ENCODE data around the gene ZFAND2A. TPM values are rescaled to one million over a fixed set of nuclear protein-coding genes. Genes with fewer than 3 reads are reported as not detected.

Gene ZFAND2A
- total RNA-seq, 1 experiment from 2014 or later = 23.5 TPM

- in situ Hi-C loops (cut with HindIII; ENCODE audit: low pct_unique_long_range_greater_than_20kb, low sequenced_read_pairs) = no loop called here
These were observed 55.3 kb downstream of the ZFAND2A start for GRCh38 chr7:1104516-1105179.

GRCh38 chr7:1103789-1104515 is 56.0 kb downstream of the ZFAND2A start:
- in situ Hi-C loops (cut with HindIII; ENCODE audit: low pct_unique_long_range_greater_than_20kb, low sequenced_read_pairs) = no loop called here
- no peak for DNase-seq (ENCODE audit: low read depth, low spot score)

More at GRCh38 chr7:1104516-1105179, 55.3 kb downstream of the ZFAND2A start:
- DNase-seq (ENCODE audit: low read depth, low spot score) = no peak

- no peak for DNase-seq (ENCODE audit: low read depth, low spot score)
- in situ Hi-C loops (cut with HindIII; ENCODE audit: low pct_unique_long_range_greater_than_20kb, low sequenced_read_pairs) = no loop called here
These were observed 56.8 kb downstream of the ZFAND2A start for GRCh38 chr7:1103009-1103788.

Other genes with a start within 250 kb of the ZFAND2A start
- gene ADAP1, start 205.5 kb downstream of the ZFAND2A start, total RNA-seq (2014; rRNA removed; shearing (Covaris generic)) = 4.4 and 5.5 TPM in 2 replicates
- gene COX19, start 184.6 kb downstream of the ZFAND2A start, total RNA-seq (2014; rRNA removed; shearing (Covaris generic)) = 12.9 and 13.1 TPM in 2 replicates
- not detected in 2 replicates for gene CYP2W1, start 177.0 kb downstream of the ZFAND2A start, total RNA-seq (2014; rRNA removed; shearing (Covaris generic))
- 8.4 and 10.4 TPM in 2 replicates for gene GPR146, start 115.7 kb downstream of the ZFAND2A start, total RNA-seq (2014; rRNA removed; shearing (Covaris generic))
- 0.11 and 0.13 TPM in 2 replicates for gene GPER1, start 72.1 kb downstream of the ZFAND2A start, total RNA-seq (2014; rRNA removed; shearing (Covaris generic))
- gene UNCX, start 72.7 kb upstream of the ZFAND2A start, total RNA-seq (2014; rRNA removed; shearing (Covaris generic)) = not detected in 2 replicates

All from SK-MEL-5 (cell line).